ENCODE results near the gene PRAMEF20. TPM values are rescaled to one million over a fixed set of nuclear protein-coding genes. Genes with fewer than 3 reads are reported as not detected.
"Not testable (repeated sequence)": the region's sequence is repeated elsewhere in the genome, so short reads cannot be mapped to it uniquely, and the experiment has no call there.

Gene PRAMEF20
- total RNA-seq = not detected

DNA sequence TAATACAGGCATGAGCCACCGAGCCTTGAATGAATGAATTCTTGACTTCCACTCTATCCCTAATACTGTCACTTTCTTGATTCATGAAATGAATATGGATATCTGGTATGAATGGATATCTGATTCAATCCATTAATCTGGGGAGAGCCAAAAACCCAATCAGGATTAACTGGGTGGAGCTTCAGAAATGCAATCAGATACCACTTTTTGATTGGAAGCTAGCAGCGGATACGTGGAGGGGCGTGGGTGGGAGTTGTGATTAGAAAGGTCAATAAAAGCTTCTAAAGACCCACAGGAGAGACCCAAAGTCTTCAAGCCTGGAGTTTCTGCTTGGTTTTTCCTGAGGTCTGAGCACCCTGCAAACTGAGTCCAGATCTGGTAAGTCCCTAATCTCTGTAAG is at the start of gene PRAMEF20:
TSS of gene PRAMEF20 (plus strand) at position 301 of the 400 bp plus-strand sequence. CDS start 5,905 bp downstream, outside the sequence.
- not testable (repeated sequence) for H3K4me3 Mint-ChIP-seq; H3K4me1 Mint-ChIP-seq; ATAC-seq (replicated peaks); H3K36me3 Mint-ChIP-seq (ENCODE audit: low read depth); H3K27ac Mint-ChIP-seq; H3K27me3 Mint-ChIP-seq; H3K9me3 Mint-ChIP-seq

DNA sequence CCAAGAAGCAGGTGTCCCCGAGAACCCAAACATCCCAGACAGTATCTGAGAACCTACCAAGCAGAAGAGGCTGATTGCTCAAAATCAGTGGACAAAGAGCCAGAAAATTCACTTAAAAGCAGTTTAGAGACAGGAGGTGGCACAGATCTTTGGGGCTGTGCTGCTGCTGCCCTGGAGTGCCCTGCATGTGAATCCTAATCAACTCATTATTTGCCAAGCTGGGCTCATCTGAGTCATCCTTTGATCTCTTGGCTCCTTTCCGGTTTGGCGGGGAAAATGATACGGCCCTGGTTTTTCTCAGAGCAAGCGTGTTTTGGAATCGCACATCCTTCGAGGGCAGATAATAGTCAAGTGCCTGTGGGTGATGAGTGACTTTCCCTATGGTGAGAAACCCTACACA is 47.9 kb upstream of the PRAMEF20 start:
- not testable (repeated sequence) for H3K27ac Mint-ChIP-seq

DNA sequence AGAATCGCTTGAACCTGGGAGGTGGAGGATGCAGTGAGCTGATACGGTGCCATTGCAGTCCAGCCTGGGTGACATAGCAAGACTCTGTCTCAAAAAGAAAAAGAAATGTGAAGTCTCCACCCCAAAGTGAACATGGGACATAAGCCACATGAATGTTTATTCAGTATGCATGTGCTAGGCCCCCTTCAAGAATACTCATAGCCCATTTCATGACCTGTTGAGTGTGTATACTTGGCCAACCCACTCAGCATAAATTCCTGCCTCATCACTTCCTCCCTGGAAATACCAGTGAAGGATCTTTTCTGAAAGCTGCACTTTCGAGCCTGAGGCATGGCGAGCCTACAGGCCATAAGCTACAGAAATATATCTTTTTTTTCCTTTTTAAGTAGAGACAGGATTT is 45.3 kb upstream of the PRAMEF20 start:
- H3K4me3 Mint-ChIP-seq; H3K27ac Mint-ChIP-seq; ATAC-seq (replicated peaks); H3K36me3 Mint-ChIP-seq (ENCODE audit: low read depth); H3K4me1 Mint-ChIP-seq; H3K27me3 Mint-ChIP-seq; H3K9me3 Mint-ChIP-seq: not testable (repeated sequence)

More for the DNA sequence above, 47.9 kb upstream of the PRAMEF20 start:
- H3K4me3 Mint-ChIP-seq; ATAC-seq (replicated peaks); H3K36me3 Mint-ChIP-seq (ENCODE audit: low read depth); H3K27me3 Mint-ChIP-seq; H3K9me3 Mint-ChIP-seq; H3K4me1 Mint-ChIP-seq: not testable (repeated sequence)

DNA sequence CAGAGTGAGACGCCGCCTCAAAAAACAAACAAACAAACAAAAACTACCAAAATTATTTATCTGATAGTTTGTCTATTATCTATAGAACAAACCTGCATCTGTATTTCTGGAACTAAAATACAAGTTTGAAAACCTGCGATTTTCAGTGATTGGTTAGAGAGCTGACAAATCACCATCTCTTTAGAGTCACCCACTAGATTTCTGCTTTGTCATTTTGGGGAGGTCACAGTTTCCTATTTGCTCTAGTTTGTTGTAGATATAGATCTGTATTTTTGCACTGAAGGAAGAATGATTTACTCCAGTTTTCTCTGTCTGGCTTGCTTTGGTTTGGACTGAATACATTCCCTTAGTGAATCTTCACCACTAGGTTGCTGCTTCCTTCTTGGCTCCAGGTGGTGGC is 43.7 kb upstream of the PRAMEF20 start:
- ATAC-seq (replicated peaks); H3K4me3 Mint-ChIP-seq; H3K4me1 Mint-ChIP-seq; H3K36me3 Mint-ChIP-seq (ENCODE audit: low read depth); H3K9me3 Mint-ChIP-seq; H3K27ac Mint-ChIP-seq; H3K27me3 Mint-ChIP-seq: not testable (repeated sequence)

DNA sequence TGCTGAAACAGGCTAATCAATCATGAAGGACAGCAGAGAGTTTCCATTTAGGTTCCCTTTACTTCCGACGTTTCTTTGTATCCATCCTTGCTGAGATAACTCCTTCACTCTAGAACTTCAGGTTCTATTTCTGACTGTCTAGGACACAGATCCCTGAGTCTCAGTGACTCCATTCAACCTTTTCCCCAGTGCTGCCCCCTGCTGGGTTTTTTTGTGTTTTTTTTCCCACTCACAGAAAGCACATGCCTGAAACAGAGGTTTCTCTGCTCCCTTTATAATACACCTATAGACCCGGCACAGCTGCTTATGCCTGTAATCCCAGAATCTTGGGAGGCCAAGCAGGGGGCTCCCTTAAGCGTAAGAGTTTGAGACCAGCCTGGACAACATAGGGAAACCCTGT is 41.7 kb upstream of the PRAMEF20 start:
- H3K9me3 Mint-ChIP-seq = not testable (repeated sequence)

DNA sequence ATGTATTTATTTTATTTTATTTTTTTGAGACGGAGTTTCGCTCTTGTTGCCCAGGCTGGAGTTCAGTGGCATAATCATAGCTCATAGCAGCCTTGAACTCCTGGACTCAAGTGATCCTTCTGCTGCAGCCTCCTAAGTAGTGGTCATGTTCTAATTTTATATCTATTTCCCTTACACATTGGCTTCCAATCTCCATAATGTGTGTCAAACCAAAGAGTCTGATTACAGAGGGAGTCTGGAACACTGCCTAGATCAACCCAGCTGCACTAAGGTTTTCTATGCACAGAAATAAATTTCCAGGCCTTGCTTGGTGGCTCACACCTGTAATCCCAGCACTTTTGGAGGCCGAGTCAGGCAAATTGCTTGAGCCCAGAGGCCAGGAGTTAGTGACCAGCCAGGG is 31.3 kb upstream of the PRAMEF20 start:
- not testable (repeated sequence) for H3K27ac Mint-ChIP-seq; H3K9me3 Mint-ChIP-seq; ATAC-seq (replicated peaks)

More for the DNA sequence above, 41.7 kb upstream of the PRAMEF20 start:
- ATAC-seq (replicated peaks); H3K4me1 Mint-ChIP-seq; H3K27ac Mint-ChIP-seq; H3K27me3 Mint-ChIP-seq; H3K36me3 Mint-ChIP-seq (ENCODE audit: low read depth); H3K4me3 Mint-ChIP-seq: not testable (repeated sequence)

DNA sequence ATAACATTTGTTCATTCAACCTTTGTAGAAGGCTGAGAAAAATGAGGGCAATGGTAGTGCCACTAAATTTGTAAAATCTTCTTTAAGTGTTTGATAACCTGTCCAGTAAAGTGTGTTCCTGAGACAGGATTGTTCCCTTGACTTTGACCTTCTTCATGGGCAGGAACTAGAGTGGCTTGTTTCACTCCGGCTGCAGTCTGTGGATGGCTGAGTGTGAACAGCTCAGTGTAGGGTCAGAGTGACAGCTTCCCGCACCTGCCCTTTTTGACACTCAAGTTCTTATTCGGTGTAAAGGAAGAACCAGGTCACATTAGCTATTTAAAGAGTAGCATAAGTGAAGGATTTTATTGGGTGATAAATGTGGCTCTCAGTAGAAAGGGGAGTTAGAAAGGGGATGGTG is 29.9 kb upstream of the PRAMEF20 start:
- ATAC-seq (replicated peaks); H3K9me3 Mint-ChIP-seq; H3K27me3 Mint-ChIP-seq; H3K4me3 Mint-ChIP-seq; H3K27ac Mint-ChIP-seq; H3K4me1 Mint-ChIP-seq; H3K36me3 Mint-ChIP-seq (ENCODE audit: low read depth): not testable (repeated sequence)

More for the DNA sequence above, 31.3 kb upstream of the PRAMEF20 start:
- H3K27me3 Mint-ChIP-seq; H3K4me1 Mint-ChIP-seq; H3K4me3 Mint-ChIP-seq; H3K36me3 Mint-ChIP-seq (ENCODE audit: low read depth): not testable (repeated sequence)

DNA sequence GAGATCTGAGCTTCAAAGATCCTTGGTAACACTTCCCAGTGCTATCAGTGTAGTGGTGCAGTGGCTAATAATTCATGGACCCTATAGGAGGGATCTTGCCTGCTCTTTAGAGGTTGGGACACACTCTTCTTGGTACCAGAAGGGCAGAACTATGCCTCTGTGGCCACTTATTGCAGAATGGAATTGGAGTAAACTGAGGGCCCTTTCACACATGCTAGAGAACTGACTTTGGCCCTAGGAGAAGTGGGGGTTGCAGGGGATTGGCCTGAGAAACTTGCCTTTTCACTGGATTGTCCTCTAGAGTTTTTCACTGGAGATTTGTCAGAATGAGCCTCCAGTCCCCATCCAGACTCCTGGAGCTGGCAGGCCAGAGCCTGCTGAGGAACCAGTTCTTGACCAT is 20.9 kb upstream of the PRAMEF20 start, which contains the start of gene PRAMEF17:
TSS of gene PRAMEF17 (plus strand) at position 301 of the 400 bp plus-strand sequence. CDS start at position 327, 26 bp downstream.
- H3K27me3 Mint-ChIP-seq; H3K9me3 Mint-ChIP-seq; H3K36me3 Mint-ChIP-seq (ENCODE audit: low read depth); H3K27ac Mint-ChIP-seq; ATAC-seq (replicated peaks); H3K4me3 Mint-ChIP-seq; H3K4me1 Mint-ChIP-seq: not testable (repeated sequence)

DNA sequence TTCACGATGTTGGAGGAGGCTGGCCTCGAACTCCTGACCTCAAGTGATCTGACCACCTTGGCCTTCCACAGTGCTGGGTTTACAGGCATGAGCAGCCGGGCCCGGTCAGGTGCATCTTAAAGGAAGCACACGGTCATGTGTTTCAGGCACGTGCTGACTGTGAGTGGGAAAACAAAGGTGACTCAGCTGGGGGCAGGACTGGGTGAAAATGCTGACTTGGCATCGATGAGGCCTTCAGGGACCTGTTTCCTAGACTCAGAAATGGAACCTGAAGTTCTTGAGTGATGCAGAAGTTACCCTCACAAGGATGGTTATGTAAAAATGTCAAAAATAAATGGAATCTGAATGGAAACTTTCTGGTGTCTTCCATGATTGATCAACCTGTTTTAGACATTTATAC is 17.2 kb upstream of the PRAMEF20 start:
- H3K4me3 Mint-ChIP-seq = not testable (repeated sequence)

DNA sequence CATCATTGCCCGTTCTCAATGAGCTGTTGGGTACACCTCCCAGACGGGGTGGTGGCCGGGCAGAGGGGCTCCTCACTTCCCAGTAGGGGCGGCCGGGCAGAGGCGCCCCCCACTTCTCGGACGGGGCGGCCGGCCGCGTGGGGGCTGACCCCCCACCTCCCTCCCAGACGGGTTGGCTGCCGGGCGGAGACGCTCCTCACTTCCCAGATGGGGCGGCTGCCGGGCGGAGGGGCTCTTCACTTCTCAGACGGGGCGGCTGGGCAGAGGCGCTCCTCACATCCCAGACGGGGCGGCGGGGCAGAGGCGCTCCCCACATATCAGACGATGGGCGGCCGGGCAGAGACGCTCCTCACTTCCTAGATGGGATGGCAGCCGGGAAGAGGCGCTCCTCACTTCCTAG is 15.5 kb upstream of the PRAMEF20 start:
- not testable (repeated sequence) for H3K36me3 Mint-ChIP-seq (ENCODE audit: low read depth); ATAC-seq (replicated peaks); H3K27ac Mint-ChIP-seq; H3K27me3 Mint-ChIP-seq; H3K4me1 Mint-ChIP-seq; H3K9me3 Mint-ChIP-seq; H3K4me3 Mint-ChIP-seq

More for the DNA sequence above, 17.2 kb upstream of the PRAMEF20 start:
- not testable (repeated sequence) for H3K27ac Mint-ChIP-seq; H3K4me1 Mint-ChIP-seq; H3K9me3 Mint-ChIP-seq; H3K27me3 Mint-ChIP-seq; ATAC-seq (replicated peaks); H3K36me3 Mint-ChIP-seq (ENCODE audit: low read depth)

DNA sequence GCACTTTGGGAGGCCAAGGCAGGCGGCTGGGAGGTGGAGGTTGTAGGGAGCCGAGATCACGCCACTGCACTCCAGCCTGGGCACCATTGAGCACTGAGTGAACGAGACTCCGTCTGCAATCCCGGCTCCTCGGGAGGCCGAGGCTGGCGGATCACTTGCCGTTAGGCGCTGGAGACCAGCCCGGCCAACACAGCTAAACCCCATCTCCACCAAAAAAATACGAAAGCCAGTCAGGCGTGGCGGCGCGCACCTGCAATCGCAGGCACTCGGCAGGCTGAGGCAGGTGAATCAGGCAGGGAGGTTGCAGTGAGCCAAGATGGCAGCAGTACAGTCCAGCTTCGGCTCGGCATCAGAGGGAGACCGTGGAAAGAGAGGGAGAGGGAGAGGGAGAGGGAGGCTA is 14.9 kb upstream of the PRAMEF20 start:
- not testable (repeated sequence) for H3K27me3 Mint-ChIP-seq; H3K4me3 Mint-ChIP-seq; ATAC-seq (replicated peaks); H3K4me1 Mint-ChIP-seq; H3K27ac Mint-ChIP-seq; H3K9me3 Mint-ChIP-seq; H3K36me3 Mint-ChIP-seq (ENCODE audit: low read depth)

DNA sequence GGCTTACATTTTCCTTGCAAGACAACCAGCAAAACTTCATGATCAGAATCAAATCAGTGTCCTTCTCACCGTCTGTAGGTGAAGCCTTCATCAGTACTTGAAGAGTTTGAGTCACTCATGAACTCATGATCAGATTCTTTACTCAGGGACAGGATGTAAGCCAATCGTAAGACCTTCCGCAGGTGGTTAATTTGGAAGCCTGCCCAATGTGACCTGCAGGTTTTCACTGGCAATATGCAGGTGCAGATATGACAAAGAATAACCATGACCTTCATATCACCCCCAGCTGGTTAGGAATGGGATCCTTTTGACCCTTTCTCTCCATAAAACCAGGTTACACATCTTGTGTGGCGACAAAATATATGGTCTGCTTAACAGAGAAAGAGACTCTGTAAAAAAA is 2.4 kb upstream of the PRAMEF20 start:
- no peak for ATAC-seq (replicated peaks)
- no peaks in the 10 kb centered on the region for H3K4me1 Mint-ChIP-seq
- no peak overlapping the region for H3K27ac Mint-ChIP-seq
- H3K27me3 Mint-ChIP-seq = peaks cover 4% of the 10 kb centered on the region
- H3K36me3 Mint-ChIP-seq (ENCODE audit: low read depth) = no peaks in the 10 kb centered on the region
- no peaks in the 10 kb centered on the region for H3K9me3 Mint-ChIP-seq
- no peak overlapping the region for H3K4me3 Mint-ChIP-seq

DNA sequence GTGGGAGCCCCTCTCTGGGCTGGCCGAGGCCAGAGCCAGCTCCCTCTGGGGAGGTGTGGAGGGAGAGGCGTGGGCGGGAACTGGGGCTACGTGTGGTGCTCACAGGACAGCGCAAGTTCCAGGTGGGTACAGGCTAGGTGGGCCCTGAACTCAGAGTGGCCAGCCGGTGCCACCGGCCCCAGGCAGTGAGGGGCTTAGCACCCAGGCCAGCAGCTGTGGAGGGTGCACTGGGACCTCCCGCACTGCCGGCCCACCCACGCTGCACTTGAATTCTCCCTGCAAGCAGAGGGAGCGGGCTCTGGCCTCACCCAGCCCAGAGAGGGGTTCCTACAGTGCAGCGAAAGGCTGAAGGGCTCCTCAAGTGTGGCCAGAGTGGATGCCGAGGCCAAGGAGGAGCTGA is 20.2 kb downstream of the PRAMEF20 start:
- no peak for ATAC-seq (replicated peaks)
- no peaks in the 10 kb centered on the region for H3K36me3 Mint-ChIP-seq (ENCODE audit: low read depth)
- no peak overlapping the region for H3K4me3 Mint-ChIP-seq
- H3K27me3 Mint-ChIP-seq = peaks cover 10% of the 10 kb centered on the region
- H3K4me1 Mint-ChIP-seq = no peaks in the 10 kb centered on the region
- H3K9me3 Mint-ChIP-seq = peaks cover 4% of the 10 kb centered on the region
- H3K27ac Mint-ChIP-seq = no peak overlapping the region

DNA sequence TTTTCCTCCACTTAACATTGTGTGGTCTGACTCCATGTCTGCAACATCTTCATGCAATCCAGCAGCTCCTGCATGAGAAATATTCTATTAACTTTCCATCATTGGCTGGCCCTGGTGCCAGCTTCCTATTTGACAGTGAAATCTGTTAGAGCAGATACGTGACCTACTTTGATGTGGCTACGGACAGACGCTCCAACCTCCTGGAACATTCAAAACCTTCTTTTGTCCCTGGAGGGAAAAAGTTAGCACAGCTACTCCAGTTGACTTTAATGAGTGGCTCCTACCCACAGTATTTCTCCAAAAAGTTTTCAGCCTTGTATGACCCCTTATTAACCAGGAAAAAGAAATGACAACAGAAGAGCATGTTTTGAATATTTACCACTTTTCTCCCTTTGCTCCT is 22.0 kb downstream of the PRAMEF20 start:
- Mint-ChIP-seq H3K27me3 (peaks cover 18% of the 10 kb centered on the region), H3K27ac (no peak overlapping the region), H3K36me3 (ENCODE audit: low read depth) (no peaks in the 10 kb centered on the region), H3K4me1 (no peaks in the 10 kb centered on the region), H3K4me3 (no peak overlapping the region), H3K9me3 (peaks cover 4% of the 10 kb centered on the region)
- no peak for ATAC-seq (replicated peaks)

DNA sequence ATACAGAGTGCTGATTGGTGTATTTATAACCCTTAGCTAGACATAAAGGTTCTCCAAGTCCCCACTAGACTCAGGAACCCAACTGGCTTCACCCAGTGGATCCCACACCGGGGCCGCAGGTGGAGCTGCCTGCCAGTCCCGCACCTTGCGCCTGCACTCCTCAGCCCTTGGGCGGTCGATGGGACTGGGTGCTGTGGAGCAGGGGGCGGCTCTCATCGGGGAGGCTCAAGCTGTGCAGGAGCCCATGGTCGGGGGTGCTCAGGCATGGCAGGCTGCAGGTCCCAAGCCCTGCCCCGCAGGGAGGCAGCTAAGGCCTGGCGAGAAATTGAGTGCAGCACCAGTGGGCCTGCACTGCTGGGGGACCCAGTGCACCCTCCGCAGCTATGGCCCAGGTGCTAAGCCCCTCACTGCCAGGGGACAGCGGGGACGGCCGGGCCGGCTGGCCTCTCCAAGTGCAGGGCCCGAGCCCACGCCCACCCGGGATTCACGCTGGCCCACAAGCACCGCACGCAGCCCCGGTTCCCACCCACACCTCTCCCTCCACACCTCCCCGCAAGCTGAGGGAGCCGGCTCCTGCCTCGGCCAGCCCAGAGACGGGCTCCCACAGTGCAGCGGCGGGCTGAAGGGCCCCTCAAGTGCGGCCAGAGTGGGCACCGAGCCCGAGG is 23.6 kb downstream of the PRAMEF20 start:
- H3K27ac Mint-ChIP-seq; H3K4me1 Mint-ChIP-seq; H3K4me3 Mint-ChIP-seq; H3K36me3 Mint-ChIP-seq (ENCODE audit: low read depth); ATAC-seq (replicated peaks); H3K9me3 Mint-ChIP-seq: not testable (repeated sequence)
- H3K27me3 Mint-ChIP-seq = peaks cover 18% of the 10 kb centered on the region

DNA sequence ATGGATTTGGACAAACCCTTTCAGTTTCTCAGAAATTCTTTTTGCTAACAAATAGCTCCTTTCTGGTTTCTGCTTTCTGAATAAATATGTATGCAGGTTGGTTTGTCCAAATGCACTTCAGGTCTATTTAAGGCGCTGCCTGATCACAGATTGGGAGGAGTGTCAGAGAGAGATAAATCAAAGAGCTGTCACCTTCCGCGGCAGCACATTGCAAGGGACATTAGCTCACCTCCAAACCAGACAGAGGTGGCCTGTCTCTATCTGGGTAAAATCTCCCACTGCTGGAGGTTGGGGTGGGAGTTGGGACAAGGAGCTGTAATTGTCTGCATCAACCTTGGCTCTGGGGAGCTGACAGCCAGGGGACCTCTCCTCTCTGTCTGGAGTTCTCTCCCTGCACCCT is 25.2 kb downstream of the PRAMEF20 start:
- no peaks in the 10 kb centered on the region for H3K4me1 Mint-ChIP-seq
- ATAC-seq (replicated peaks) = no peak
- no peak overlapping the region for H3K4me3 Mint-ChIP-seq
- H3K9me3 Mint-ChIP-seq = peaks cover 4% of the 10 kb centered on the region
- H3K27ac Mint-ChIP-seq = no peak overlapping the region
- peaks cover 18% of the 10 kb centered on the region for H3K27me3 Mint-ChIP-seq
- no peaks in the 10 kb centered on the region for H3K36me3 Mint-ChIP-seq (ENCODE audit: low read depth)

Measured in activated T-helper 17 cell treated with anti-CD3 and anti-CD28 coated beads, Interleukin-2, amount 50 U/mL, for 72 hours (primary cell).